Measurements from ENCODE around the gene RNLS.

The RNLS gene

GRCh38 chr10:88551246-88551645, 31.9 kb downstream of the RNLS start:
- no peak for DNase-seq

- DNase-seq, result no peak
These were observed 36.6 kb downstream of the RNLS start for GRCh38 chr10:88546497-88546896.

GRCh38 chr10:88545359-88545758, 37.8 kb downstream of the RNLS start:
- no peak for DNase-seq

GRCh38 chr10:88544140-88544870, 38.8 kb downstream of the RNLS start:
- no peak for DNase-seq

- DNase-seq, result no peak
These were observed 40.6 kb downstream of the RNLS start for GRCh38 chr10:88542522-88542921.

GRCh38 chr10:88541116-88541626, 41.9 kb downstream of the RNLS start:
- no peak for DNase-seq

GRCh38 chr10:88540351-88540750, 42.8 kb downstream of the RNLS start:
- no peak for DNase-seq

GRCh38 chr10:88538048-88538447, 45.1 kb downstream of the RNLS start:
- DNase-seq, result no peak

GRCh38 chr10:88537322-88537721, 45.8 kb downstream of the RNLS start:
- no peak for DNase-seq

- no peak for DNase-seq
These were observed 46.7 kb downstream of the RNLS start for GRCh38 chr10:88536437-88536836.

GRCh38 chr10:88534072-88534665, 48.9 kb downstream of the RNLS start:
- no peak for DNase-seq

- no peak for DNase-seq
These were observed 51.6 kb downstream of the RNLS start for GRCh38 chr10:88531392-88532052.

GRCh38 chr10:88530629-88531391, 52.3 kb downstream of the RNLS start:
- no peak for DNase-seq

GRCh38 chr10:88530093-88530492, 53.0 kb downstream of the RNLS start:
- no peak for DNase-seq

- DNase-seq, result no peak
These were observed 54.1 kb downstream of the RNLS start for GRCh38 chr10:88528806-88529570.

- no peak for DNase-seq
These were observed 54.9 kb downstream of the RNLS start for GRCh38 chr10:88528201-88528600.

GRCh38 chr10:88527245-88527644, 55.9 kb downstream of the RNLS start:
- DNase-seq, result no peak

GRCh38 chr10:88526501-88527105, 56.5 kb downstream of the RNLS start:
- no peak for DNase-seq

- no peak for DNase-seq
These were observed 57.6 kb downstream of the RNLS start for GRCh38 chr10:88525371-88526069.

- DNase-seq, result no peak
These were observed 59.2 kb downstream of the RNLS start for GRCh38 chr10:88523739-88524400.

- DNase-seq, result no peak
These were observed 60.4 kb downstream of the RNLS start for GRCh38 chr10:88522715-88523114.
